GM18502 (cell line): ENCODE measurements around the gene SSNA1.

Experiments used
- ATAC-seq: cut with Tn5 transposase; IDR thresholded peaks from one replicate; pipeline ENCODE4 v1.9.1; 2021; ENCODE audit warnings: mild to moderate bottlenecking; ENCODE audit not compliant: unreplicated experiment, poor library complexity

SSNA1 gene

GRCh38 chr9:137166380-137167229, 21.9 kb upstream of the SSNA1 start:
- no peak for ATAC-seq

- no peak for ATAC-seq
Measured at GRCh38 chr9:137167277-137167746, 21.2 kb upstream of the SSNA1 start.

- no peak for ATAC-seq
Measured at GRCh38 chr9:137167747-137168572, 20.5 kb upstream of the SSNA1 start.

- no peak for ATAC-seq
Measured at GRCh38 chr9:137168573-137168903, 19.9 kb upstream of the SSNA1 start.

- no peak for ATAC-seq
Measured at GRCh38 chr9:137168904-137169856, 19.3 kb upstream of the SSNA1 start.

- ATAC-seq = no peak
Measured at GRCh38 chr9:137169896-137170358, 18.5 kb upstream of the SSNA1 start, which contains the start of gene LRRC26. LRRC26 (minus strand) TSS chr9:137170051; CDS start chr9:137169943, 108 bp downstream.

GRCh38 chr9:137170486-137171148, 17.9 kb upstream of the SSNA1 start:
- no peak for ATAC-seq

- no peak for ATAC-seq
Measured at GRCh38 chr9:137171149-137171900, 17.2 kb upstream of the SSNA1 start.

- ATAC-seq = no peak
Measured at GRCh38 chr9:137172901-137173795, 15.3 kb upstream of the SSNA1 start.

GRCh38 chr9:137173796-137174664, 14.4 kb upstream of the SSNA1 start:
- ATAC-seq = no peak

- ATAC-seq = no peak
Measured at GRCh38 chr9:137174722-137175293, 13.7 kb upstream of the SSNA1 start.

- ATAC-seq = no peak
Measured at GRCh38 chr9:137175345-137175961, 13.0 kb upstream of the SSNA1 start.

GRCh38 chr9:137176302-137177182, 11.9 kb upstream of the SSNA1 start:
- no peak for ATAC-seq

- no peak for ATAC-seq
Measured at GRCh38 chr9:137178201-137178938, 10.1 kb upstream of the SSNA1 start.
